Upper lobe of left lung (tissue), 4 donors: ENCODE measurements around the gene SLC10A1.

Source experiments
- POLR2A ChIP-seq, 4 donors: fragments of 450-650 bp; IDR thresholded peaks; one replicate each; pipeline ENCODE4 v1.5.1; 2016 to 2017; ENCODE audit warnings: antibody characterized with exemption in 4 of 4, mild to moderate bottlenecking in 2 of 4
- POLR2AphosphoS5 ChIP-seq, 2 donors: sonication (generic); formaldehyde crosslinking; IDR thresholded peaks; one replicate each; pipeline ENCODE4 v1.5.1; 2017; ENCODE audit warnings: antibody characterized with exemption in 2 of 2
- TF ChIP-seq, protein P1 (sequence below), 6 experiments: fragments of 450-650 bp in 4 of 6; fragments of 200-600 bp in 2 of 6; sonication (generic) in 2 of 6; IDR thresholded peaks; one replicate each; pipeline ENCODE4 v1.5.1; 2016 to 2019; ENCODE audit warnings: antibody characterized with exemption in 6 of 6

DNA sequence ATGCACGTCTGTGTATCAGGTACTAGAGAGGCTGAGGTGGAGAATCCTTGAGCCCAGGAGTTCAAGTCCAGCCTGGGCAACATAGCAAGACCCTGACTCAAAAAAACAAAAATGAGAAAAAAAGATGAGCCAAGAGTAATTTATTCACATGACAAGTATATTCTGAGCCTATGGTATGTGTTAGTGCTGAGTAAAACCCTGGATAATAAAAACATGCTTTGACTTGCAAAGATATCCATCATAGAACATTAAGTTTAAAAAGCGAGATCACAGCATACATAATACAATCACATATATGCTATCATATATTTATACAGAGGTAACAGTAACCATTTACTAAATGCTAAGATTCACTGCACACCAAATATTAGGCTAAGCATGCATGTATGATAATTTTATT, 23.9 kb upstream of the SLC10A1 start:
- TF ChIP-seq, protein P1, sequence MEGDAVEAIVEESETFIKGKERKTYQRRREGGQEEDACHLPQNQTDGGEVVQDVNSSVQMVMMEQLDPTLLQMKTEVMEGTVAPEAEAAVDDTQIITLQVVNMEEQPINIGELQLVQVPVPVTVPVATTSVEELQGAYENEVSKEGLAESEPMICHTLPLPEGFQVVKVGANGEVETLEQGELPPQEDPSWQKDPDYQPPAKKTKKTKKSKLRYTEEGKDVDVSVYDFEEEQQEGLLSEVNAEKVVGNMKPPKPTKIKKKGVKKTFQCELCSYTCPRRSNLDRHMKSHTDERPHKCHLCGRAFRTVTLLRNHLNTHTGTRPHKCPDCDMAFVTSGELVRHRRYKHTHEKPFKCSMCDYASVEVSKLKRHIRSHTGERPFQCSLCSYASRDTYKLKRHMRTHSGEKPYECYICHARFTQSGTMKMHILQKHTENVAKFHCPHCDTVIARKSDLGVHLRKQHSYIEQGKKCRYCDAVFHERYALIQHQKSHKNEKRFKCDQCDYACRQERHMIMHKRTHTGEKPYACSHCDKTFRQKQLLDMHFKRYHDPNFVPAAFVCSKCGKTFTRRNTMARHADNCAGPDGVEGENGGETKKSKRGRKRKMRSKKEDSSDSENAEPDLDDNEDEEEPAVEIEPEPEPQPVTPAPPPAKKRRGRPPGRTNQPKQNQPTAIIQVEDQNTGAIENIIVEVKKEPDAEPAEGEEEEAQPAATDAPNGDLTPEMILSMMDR (IDR thresholded peaks at IDR 0.05): no peak
- TF ChIP-seq POLR2AphosphoS5 (IDR thresholded peaks at IDR 0.05) (no peak), POLR2A (IDR thresholded peaks at IDR 0.05) (no peak)
